ENCODE data around the gene UHRF1. TPM values are rescaled to one million over a fixed set of nuclear protein-coding genes. Genes with fewer than 3 reads are reported as not detected.
A peak's percentile ranks its signal among the peaks of the same experiment; 100 is the strongest.

The UHRF1 gene
- total and polyA plus RNA-seq, 2 of the 13 experiments (the other 11 are each of a cell fraction or from before 2014, with no cell fraction given), result 6.8 to 78.4 TPM

DNA sequence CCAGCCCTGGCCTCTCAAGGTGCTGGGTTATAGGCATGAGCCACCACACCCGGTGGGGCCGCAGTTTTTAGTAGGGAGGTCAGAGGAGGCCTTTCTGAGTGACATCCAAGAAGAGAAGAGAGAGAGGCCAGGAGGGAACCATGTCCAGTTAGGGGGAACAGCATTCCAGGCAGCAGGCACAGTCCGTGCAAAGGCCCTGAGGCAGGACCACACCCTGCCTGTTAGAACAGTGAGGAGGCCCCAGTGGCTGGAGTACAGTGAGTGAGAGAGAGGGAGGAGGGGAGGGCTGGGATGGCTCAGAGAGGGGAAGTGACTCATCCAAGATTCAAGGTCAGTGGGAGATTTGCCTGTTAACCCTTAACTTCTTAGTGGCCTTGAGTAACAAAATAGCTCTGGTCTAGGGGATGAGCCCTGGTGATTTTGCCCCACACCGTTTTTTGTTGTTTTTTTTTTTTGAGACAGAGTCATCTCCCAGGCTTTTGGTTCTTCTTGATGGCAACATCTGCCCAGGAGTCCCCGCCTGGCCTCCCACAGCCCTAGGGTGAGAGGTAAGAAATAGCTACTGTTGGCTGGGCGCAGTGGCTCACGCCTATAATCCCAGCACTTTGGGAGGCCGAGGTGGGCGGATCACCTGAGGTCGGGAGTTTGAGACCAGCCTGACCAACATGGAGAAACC lies 39.1 kb upstream of the UHRF1 start (continued):
- TF ChIP-seq, protein P1, sequence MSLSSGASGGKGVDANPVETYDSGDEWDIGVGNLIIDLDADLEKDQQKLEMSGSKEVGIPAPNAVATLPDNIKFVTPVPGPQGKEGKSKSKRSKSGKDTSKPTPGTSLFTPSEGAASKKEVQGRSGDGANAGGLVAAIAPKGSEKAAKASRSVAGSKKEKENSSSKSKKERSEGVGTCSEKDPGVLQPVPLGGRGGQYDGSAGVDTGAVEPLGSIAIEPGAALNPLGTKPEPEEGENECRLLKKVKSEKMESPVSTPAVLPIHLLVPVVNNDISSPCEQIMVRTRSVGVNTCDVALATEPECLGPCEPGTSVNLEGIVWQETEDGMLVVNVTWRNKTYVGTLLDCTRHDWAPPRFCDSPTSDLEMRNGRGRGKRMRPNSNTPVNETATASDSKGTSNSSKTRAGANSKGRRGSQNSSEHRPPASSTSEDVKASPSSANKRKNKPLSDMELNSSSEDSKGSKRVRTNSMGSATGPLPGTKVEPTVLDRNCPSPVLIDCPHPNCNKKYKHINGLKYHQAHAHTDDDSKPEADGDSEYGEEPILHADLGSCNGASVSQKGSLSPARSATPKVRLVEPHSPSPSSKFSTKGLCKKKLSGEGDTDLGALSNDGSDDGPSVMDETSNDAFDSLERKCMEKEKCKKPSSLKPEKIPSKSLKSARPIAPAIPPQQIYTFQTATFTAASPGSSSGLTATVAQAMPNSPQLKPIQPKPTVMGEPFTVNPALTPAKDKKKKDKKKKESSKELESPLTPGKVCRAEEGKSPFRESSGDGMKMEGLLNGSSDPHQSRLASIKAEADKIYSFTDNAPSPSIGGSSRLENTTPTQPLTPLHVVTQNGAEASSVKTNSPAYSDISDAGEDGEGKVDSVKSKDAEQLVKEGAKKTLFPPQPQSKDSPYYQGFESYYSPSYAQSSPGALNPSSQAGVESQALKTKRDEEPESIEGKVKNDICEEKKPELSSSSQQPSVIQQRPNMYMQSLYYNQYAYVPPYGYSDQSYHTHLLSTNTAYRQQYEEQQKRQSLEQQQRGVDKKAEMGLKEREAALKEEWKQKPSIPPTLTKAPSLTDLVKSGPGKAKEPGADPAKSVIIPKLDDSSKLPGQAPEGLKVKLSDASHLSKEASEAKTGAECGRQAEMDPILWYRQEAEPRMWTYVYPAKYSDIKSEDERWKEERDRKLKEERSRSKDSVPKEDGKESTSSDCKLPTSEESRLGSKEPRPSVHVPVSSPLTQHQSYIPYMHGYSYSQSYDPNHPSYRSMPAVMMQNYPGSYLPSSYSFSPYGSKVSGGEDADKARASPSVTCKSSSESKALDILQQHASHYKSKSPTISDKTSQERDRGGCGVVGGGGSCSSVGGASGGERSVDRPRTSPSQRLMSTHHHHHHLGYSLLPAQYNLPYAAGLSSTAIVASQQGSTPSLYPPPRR (CRISPR knock-in tag; IDR thresholded peaks at IDR 0.05; ENCODE audit: borderline replicate concordance), result peak; percentile 65; the same call in 1 of the 2 replicates
- TF ChIP-seq, protein P2, sequence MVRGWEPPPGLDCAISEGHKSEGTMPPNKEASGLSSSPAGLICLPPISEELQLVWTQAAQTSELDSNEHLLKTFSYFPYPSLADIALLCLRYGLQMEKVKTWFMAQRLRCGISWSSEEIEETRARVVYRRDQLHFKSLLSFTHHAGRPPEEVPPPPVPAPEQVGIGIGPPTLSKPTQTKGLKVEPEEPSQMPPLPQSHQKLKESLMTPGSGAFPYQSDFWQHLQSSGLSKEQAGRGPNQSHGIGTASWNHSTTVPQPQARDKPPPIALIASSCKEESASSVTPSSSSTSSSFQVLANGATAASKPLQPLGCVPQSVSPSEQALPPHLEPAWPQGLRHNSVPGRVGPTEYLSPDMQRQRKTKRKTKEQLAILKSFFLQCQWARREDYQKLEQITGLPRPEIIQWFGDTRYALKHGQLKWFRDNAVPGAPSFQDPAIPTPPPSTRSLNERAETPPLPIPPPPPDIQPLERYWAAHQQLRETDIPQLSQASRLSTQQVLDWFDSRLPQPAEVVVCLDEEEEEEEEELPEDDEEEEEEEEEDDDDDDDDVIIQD (CRISPR knock-in tag; IDR thresholded peaks at IDR 0.05; ENCODE audit: low read depth), result peak; percentile 62; the same call in 1 of the 2 replicates
- no peak for TF ChIP-seq EZH2 (conservative IDR thresholded peaks at IDR 0.05; ENCODE audit: low read depth, low read length)
- TF ChIP-seq, protein P3, sequence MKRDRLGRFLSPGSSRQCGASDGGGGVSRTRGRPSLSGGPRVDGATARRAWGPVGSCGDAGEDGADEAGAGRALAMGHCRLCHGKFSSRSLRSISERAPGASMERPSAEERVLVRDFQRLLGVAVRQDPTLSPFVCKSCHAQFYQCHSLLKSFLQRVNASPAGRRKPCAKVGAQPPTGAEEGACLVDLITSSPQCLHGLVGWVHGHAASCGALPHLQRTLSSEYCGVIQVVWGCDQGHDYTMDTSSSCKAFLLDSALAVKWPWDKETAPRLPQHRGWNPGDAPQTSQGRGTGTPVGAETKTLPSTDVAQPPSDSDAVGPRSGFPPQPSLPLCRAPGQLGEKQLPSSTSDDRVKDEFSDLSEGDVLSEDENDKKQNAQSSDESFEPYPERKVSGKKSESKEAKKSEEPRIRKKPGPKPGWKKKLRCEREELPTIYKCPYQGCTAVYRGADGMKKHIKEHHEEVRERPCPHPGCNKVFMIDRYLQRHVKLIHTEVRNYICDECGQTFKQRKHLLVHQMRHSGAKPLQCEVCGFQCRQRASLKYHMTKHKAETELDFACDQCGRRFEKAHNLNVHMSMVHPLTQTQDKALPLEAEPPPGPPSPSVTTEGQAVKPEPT (CRISPR knock-in tag; IDR thresholded peaks at IDR 0.05; ENCODE audit: low read depth), result no peak
- TF ChIP-seq, protein P4, sequence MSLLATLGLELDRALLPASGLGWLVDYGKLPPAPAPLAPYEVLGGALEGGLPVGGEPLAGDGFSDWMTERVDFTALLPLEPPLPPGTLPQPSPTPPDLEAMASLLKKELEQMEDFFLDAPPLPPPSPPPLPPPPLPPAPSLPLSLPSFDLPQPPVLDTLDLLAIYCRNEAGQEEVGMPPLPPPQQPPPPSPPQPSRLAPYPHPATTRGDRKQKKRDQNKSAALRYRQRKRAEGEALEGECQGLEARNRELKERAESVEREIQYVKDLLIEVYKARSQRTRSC (CRISPR knock-in tag; IDR thresholded peaks at IDR 0.05; ENCODE audit: low read depth), result no peak
- TF ChIP-seq IKZF1 (IDR thresholded peaks at IDR 0.05), result no peak
- TF ChIP-seq MATR3 (CRISPR knock-in tag; IDR thresholded peaks at IDR 0.05), result no peak
- TF ChIP-seq MED13 (CRISPR knock-in tag; IDR thresholded peaks at IDR 0.05), result peak; percentile 68; the same call in 1 of the 2 replicates
- TF ChIP-seq, protein P5, sequence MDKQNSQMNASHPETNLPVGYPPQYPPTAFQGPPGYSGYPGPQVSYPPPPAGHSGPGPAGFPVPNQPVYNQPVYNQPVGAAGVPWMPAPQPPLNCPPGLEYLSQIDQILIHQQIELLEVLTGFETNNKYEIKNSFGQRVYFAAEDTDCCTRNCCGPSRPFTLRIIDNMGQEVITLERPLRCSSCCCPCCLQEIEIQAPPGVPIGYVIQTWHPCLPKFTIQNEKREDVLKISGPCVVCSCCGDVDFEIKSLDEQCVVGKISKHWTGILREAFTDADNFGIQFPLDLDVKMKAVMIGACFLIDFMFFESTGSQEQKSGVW (CRISPR knock-in tag; IDR thresholded peaks at IDR 0.05; ENCODE audit: borderline replicate concordance), result no peak
- TF ChIP-seq YEATS4 (CRISPR knock-in tag; IDR thresholded peaks at IDR 0.05; ENCODE audit: borderline replicate concordance), result peak; percentile 30; the same call in 1 of the 2 replicates
- TF ChIP-seq ZFX (CRISPR knock-in tag; IDR thresholded peaks at IDR 0.05; ENCODE audit: low read depth), result peak; percentile 81
- no peak for TF ChIP-seq ZNF234 (CRISPR knock-in tag; conservative IDR thresholded peaks at IDR 0.05)
- TF ChIP-seq SPEN (CRISPR knock-in tag; IDR thresholded peaks at IDR 0.05; ENCODE audit: low read depth), result peak; percentile 74
- TF ChIP-seq ZNF749 (CRISPR knock-in tag; IDR thresholded peaks at IDR 0.05; ENCODE audit: borderline replicate concordance), result no peak
- no peak for TF ChIP-seq CAMTA2 (CRISPR knock-in tag; IDR thresholded peaks at IDR 0.05; ENCODE audit: borderline replicate concordance)
- no peak; the same call in 1 of the 2 replicates for TF ChIP-seq ZBTB38 (CRISPR knock-in tag; IDR thresholded peaks at IDR 0.05)
- TF ChIP-seq ZFP37 (CRISPR knock-in tag; IDR thresholded peaks at IDR 0.05; ENCODE audit: borderline replicate concordance), result 0 out of 2 replicates have a peak, but pooled peaks have one; percentile 15
- TF ChIP-seq ZNF383 (CRISPR knock-in tag; IDR thresholded peaks at IDR 0.05; ENCODE audit: borderline replicate concordance), result no peak
